SK-N-SH (cell line): Measurements from ENCODE around the gene KRT71.

ENCODE experiments used
- EP300 ChIP-seq, 2 experiments: IDR thresholded peaks; 2 replicates each; pipeline versions ENCODE4 v1.4.0 to v1.6.1; 2012; ENCODE audit warnings: borderline replicate concordance in 1 of 2, low read depth in 1 of 2, low read length in 1 of 2
- EZH2phosphoT487 ChIP-seq: fragments of 200-600 bp; sonication (generic); IDR thresholded peaks from 2 replicates; pipeline ENCODE4 v1.6.1; 2017; ENCODE audit warnings: low read depth, mixed run types, mild to moderate bottlenecking, antibody characterized with exemption, moderate library complexity, borderline replicate concordance
- FOXM1 ChIP-seq: IDR thresholded peaks from 2 replicates; pipeline ENCODE4 v1.4.0; 2012; ENCODE audit warnings: low read depth, mild to moderate bottlenecking
- GATA2 ChIP-seq: sonication (generic); formaldehyde crosslinking; IDR thresholded peaks from 2 replicates; pipeline ENCODE4 v1.5.0; 2020; ENCODE audit warnings: mild to moderate bottlenecking, missing genetic modification reagents
- JUND ChIP-seq: IDR thresholded peaks from 2 replicates; pipeline ENCODE4 v1.4.0; 2012
- MXI1 ChIP-seq: IDR thresholded peaks from 2 replicates; pipeline ENCODE4 v1.6.1; 2012; ENCODE audit warnings: mild to moderate bottlenecking, low read depth, low read length, improper control_type of control experiment
- NFIC ChIP-seq: IDR thresholded peaks from 2 replicates; pipeline ENCODE4 v1.4.0; 2012; ENCODE audit warnings: borderline replicate concordance
- POLR2AphosphoS5 ChIP-seq: IDR thresholded peaks from 2 replicates; pipeline ENCODE4 v1.6.1; 2012; ENCODE audit warnings: low read depth, low read length
- RXRA ChIP-seq: IDR thresholded peaks from 2 replicates; pipeline ENCODE4 v1.4.0; 2012; ENCODE audit warnings: low read depth, mild to moderate bottlenecking, borderline replicate concordance
- TF ChIP-seq, protein P1 (sequence below): fragments of 200-600 bp; sonication (generic); IDR thresholded peaks from 2 replicates; pipeline ENCODE4 v1.6.1; 2017; ENCODE audit warnings: antibody characterized with exemption, mild to moderate bottlenecking, moderate library complexity
- TF ChIP-seq, protein P2 (sequence below): IDR thresholded peaks from 2 replicates; pipeline ENCODE4 v1.6.1; 2012; ENCODE audit warnings: mild to moderate bottlenecking, low read depth, low read length, moderate library complexity

DNA sequence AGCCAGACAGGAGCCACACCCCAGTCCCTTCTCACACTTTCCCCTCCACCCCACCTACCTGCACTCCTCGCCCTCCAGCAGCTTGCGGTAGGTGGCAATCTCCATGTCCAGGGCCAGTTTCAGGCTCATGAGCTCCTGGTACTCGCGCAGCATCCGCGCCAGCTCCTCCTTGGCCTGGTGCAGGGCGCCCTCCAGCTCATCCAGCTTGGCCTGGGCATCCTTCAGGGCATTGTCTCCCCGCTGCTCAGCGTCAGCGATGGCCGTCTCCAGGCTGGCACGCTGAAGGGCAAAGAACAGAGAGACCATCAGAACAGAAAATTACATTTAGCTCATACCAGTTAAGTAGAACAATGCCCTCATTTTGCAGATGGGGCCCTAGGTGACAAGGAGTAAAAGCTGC lies 15.2 kb upstream of the KRT71 start:
- TF ChIP-seq, protein P1, sequence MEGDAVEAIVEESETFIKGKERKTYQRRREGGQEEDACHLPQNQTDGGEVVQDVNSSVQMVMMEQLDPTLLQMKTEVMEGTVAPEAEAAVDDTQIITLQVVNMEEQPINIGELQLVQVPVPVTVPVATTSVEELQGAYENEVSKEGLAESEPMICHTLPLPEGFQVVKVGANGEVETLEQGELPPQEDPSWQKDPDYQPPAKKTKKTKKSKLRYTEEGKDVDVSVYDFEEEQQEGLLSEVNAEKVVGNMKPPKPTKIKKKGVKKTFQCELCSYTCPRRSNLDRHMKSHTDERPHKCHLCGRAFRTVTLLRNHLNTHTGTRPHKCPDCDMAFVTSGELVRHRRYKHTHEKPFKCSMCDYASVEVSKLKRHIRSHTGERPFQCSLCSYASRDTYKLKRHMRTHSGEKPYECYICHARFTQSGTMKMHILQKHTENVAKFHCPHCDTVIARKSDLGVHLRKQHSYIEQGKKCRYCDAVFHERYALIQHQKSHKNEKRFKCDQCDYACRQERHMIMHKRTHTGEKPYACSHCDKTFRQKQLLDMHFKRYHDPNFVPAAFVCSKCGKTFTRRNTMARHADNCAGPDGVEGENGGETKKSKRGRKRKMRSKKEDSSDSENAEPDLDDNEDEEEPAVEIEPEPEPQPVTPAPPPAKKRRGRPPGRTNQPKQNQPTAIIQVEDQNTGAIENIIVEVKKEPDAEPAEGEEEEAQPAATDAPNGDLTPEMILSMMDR = no peak
- TF ChIP-seq POLR2AphosphoS5 = no peak
- TF ChIP-seq GATA2 (CRISPR knock-in tag) = no peak
- TF ChIP-seq, protein P2, sequence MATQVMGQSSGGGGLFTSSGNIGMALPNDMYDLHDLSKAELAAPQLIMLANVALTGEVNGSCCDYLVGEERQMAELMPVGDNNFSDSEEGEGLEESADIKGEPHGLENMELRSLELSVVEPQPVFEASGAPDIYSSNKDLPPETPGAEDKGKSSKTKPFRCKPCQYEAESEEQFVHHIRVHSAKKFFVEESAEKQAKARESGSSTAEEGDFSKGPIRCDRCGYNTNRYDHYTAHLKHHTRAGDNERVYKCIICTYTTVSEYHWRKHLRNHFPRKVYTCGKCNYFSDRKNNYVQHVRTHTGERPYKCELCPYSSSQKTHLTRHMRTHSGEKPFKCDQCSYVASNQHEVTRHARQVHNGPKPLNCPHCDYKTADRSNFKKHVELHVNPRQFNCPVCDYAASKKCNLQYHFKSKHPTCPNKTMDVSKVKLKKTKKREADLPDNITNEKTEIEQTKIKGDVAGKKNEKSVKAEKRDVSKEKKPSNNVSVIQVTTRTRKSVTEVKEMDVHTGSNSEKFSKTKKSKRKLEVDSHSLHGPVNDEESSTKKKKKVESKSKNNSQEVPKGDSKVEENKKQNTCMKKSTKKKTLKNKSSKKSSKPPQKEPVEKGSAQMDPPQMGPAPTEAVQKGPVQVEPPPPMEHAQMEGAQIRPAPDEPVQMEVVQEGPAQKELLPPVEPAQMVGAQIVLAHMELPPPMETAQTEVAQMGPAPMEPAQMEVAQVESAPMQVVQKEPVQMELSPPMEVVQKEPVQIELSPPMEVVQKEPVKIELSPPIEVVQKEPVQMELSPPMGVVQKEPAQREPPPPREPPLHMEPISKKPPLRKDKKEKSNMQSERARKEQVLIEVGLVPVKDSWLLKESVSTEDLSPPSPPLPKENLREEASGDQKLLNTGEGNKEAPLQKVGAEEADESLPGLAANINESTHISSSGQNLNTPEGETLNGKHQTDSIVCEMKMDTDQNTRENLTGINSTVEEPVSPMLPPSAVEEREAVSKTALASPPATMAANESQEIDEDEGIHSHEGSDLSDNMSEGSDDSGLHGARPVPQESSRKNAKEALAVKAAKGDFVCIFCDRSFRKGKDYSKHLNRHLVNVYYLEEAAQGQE = no peak
- TF ChIP-seq EZH2phosphoT487 = no peak
- no peak for TF ChIP-seq RXRA
- no peak for TF ChIP-seq JUND
- TF ChIP-seq EP300 (IDR thresholded peaks at IDR 0.05; ENCODE audit: borderline replicate concordance in 1 of 2, low read depth in 1 of 2, low read length in 1 of 2) = no peak
- TF ChIP-seq FOXM1 = no peak
- TF ChIP-seq NFIC = no peak
- TF ChIP-seq MXI1 = no peak
